Astrocyte of the hippocampus (primary cell): ENCODE measurements around the gene NR3C2.

Experiments used
- DNase-seq: peaks from one replicate; pipeline ENCODE4 v3.0.0; 2011; ENCODE audit warnings: low read depth, low spot score

The NR3C2 gene

DNA sequence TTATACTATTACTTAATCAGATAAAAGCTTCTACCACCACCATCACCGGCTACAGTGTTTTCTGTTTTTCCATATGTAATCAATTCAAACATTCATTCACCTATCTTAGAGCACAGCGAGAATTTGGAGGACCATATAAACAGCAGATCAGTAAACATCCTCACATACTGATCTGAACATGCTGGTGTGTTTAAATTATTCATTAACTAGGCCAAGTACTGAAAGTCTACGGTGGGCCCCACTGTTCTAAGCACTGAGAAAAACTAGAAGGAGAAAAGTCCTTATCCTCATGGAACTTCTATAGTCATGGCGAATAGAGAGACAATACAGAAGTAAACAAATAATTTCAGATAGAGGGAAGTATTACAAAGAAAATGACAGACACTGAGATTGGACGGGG lies 176.6 kb downstream of the NR3C2 start:
- DNase-seq = no peak

DNA sequence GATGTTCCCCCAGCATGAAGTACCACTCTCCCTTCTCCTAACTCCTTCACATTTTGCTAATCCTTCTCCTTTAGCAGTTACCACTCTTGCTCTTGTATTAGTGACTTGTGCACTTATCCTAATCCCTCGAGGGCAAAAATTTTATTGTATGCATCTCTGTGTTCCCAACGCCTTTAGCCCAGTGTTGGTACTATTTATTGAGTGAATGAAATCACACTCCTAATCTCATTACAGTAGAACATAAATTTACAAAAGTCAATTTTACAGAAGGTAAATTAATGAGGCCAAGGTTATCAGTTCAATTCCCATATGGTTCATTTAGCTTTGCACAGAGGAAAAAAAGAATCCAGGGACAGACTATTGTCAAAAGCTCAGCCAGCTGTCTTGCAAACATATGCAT lies 178.4 kb downstream of the NR3C2 start:
- no peak for DNase-seq

DNA sequence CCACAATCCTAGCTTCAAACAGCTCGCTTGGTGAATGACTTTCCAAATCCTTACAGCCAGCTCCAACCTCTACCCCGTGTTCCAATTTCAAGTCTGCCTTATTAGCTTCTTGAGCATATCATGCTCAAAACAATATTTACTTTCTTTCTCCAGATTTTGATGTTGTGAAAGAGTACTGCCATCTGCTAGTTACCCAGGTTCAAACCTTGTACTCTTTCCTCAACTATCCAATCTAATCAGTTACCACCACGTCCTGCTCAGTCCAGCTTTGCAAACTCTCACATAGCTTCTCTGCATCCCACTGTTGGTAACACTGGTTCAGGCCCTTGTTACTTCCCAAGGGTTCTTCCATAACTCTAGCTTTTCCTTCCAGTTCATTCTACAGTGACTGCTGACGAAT lies 179.1 kb downstream of the NR3C2 start:
- no peak for DNase-seq

DNA sequence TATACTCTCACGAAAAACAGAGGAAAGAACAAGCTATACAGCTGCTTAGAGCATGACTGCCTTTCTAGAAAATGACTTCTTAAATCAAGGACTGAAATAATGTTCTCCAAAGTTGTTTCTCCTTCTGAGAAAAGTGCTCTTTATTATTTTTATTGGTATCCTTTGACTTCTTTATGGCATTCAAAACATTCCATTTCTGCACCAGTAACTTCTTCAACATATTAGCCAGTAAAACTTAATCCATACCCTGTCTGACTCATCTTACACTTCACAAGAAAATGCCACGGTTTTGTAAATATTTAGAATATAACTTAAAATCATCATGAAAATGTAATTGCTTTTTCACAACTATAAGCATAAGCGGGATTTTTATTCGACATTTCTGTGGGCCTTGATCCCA lies 180.4 kb downstream of the NR3C2 start:
- DNase-seq = peak; percentile 31

DNA sequence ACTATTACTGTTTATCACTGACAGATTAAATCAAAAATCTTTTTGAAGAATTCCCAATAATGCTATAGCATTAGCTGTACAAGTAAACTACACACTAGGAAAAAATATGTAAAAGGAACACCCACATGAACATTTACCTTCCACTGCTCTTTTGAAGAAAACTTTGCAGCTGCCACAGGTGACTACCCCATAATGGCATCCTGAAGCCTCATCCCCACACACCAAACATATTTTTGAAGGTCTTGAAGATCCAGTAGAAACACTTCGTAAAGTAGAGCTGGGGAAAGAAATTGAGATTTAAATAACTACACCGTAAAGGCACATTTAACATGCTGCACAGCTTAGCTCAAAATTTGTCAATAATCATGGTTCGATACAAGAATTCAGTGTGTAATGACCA lies 182.4 kb downstream of the NR3C2 start:
- no peak for DNase-seq

DNA sequence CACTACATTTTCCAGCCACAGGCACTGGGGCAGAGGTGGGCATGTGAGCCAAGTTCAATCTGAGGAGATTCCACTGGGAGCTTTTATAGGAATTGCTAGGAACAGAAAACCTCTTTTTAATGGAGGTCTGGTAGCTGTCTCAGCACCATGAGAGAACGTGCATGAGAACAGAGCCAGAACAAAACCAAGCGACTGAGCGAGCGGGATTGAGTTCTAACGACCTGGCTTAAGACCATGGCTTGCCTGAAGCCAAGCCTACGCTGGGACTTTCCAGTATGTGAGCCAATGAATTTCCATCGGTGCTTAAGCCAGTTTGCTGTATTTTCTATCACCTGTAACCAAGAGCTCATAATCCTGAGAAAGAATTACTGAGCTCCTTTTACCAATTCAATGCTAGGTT lies 183.7 kb downstream of the NR3C2 start:
- peak; percentile 14 for DNase-seq

DNA sequence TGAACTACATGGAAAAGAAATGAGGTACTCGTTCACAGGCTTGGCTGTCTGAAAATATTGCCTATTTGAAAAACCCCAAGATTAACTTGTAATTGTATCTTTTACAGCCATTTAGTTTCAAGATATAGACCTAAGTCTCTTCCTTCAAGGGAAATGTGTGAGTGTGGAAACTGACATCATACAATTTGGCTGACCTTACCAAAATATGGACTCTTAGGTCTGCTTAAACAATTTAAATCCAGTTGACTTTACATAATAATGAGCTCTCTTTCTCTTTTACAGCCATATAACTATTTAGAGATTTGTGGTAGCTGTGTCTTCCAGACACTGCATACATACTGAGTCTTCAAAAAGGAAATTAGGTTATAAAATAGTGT lies 186.9 kb downstream of the NR3C2 start:
- no peak for DNase-seq

DNA sequence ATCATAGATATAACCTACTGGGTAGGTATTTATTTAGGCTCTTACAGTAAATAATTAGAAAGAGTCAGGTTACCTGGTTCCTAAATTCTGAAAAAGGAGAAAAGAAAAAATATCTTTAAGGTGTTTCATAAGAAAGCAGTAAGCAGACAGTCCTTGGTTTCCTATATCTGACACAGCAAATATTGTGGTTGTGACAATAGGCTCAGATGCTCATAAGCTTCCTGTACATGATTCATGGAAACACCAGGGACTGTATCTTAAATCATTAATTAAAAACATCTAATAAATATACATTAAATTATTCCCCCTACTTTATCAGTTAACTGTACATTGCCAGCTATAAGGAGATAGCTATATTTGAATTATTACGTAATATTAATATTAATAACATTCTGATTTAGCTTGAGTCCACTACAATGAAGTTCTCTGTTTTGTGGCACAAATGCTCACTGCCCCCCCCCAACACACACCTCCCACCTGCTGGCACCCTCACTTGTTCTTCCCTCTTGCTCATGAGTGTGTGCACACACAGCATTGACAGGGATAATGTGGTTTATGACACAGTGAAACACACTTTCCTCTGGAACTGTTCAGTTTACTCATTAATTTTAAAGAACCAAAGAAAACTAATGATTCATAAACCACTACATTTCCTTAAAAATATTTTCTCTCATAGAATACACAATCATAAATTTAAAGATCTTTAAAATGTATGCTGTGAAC lies 187.4 kb downstream of the NR3C2 start:
- DNase-seq = no peak

DNA sequence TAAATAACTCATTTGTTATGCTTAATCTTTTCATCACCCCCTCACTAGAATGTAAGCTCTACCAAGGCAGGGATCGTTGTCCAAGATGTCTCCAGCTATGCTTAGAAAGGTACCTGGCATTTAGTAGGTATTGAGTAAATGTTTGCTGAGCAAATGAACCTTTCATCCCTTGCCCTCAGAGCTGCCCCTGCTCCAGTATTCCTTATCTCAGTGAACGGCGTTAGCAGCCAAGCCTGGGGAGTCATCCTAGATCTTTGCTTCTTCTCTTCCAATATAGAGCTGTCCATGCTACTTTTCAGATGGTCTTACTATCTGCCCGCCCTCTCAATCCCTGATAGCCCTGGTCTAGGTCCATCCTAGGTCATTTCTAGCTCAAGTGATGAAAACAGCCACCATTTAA lies 188.4 kb downstream of the NR3C2 start:
- no peak for DNase-seq

DNA sequence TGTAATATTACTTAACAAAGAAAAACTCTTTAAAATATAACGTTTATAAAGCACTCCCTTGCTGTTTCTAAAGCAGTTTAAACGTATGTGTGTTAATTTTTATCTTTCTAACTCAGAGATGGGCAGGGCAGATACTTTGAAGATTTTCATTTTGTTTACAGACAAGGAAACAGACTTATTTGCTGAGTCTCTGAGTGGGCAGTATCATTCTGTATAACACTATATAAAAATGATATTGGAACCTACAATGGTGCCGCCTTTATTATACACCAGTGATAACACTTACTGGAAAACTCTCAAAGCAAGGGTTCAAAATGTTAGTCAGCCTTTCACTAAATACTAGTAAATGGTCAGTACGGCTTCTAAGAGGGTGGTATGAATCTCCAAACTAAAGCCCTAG lies 193.4 kb downstream of the NR3C2 start:
- no peak for DNase-seq

DNA sequence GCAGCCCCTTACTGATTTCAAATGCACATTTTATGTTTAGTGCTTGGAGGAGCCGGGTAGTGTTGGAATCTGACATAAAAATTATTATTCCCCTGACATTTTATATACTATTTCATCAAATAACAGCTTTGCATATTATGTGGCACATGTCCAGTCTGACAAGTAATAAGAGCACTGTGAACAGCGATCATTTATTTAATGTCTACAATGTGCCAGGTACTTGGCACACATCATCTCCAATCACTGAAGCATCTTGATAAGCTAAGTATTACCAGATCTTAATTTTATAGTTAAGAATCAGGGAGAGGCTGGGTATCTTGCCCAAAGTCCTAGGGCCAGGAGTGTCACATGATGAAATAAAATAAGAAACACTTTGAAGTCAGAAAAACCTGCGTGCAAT lies 197.2 kb downstream of the NR3C2 start:
- no peak for DNase-seq

DNA sequence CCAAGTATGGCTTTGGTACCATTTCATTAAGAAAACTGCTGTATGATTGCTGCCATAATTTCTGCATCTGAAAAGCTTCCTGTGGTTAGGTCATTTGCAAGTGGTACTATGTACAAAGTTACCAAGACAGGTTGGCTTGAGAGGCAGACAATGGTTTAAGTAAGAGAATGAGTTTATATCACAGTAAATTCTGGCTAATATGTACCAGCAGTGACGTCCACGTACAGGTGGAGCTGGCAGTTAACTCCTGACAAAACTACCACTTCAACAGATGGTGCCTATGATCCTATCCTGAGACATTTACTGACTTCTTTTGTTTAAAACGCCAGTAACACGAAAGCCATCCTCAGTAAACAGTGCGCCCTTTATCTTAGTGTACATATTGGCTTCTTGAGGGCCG lies 198.4 kb downstream of the NR3C2 start:
- no peak for DNase-seq

DNA sequence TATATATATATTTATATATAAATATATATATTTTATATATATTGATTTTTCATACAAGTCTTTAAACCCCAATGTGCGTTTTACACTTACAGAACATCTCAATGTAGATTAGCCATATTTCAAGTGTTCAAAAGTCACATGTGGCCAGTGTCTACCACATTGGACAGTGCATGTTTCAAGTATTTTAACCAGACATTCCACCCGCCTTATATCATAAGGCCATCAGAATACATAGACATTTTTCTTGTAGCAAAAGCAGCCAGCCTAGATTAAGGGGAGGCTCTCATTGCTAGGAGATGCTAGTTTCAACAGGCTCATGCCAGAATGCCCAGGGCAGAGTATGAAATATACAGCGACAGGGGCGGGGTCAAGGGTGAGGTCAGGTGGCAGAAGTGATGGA lies 202.0 kb downstream of the NR3C2 start:
- DNase-seq = no peak

DNA sequence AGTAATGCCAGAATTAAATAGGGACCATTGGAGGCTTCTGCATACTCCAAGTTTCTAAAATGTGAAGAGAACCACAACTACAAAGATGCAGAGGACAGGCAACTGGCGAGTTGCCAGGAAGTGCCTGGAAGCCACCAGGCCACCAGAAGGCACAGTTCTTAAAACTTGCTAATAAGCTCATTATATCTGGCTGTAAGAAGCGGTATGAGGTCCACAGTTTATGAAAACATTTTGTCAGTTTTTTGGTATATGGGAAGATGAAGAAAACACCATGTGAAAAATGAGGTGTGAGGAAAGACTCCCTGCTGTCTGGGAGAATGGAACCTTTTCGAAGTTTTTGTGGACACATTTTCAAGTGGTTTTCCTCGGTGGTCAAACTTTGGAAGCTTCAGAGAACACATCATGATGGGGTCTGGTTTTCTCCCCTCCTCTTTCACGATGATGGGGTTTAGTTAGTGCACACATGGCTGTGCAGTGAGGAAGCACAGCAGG lies 202.7 kb downstream of the NR3C2 start:
- no peak for DNase-seq

DNA sequence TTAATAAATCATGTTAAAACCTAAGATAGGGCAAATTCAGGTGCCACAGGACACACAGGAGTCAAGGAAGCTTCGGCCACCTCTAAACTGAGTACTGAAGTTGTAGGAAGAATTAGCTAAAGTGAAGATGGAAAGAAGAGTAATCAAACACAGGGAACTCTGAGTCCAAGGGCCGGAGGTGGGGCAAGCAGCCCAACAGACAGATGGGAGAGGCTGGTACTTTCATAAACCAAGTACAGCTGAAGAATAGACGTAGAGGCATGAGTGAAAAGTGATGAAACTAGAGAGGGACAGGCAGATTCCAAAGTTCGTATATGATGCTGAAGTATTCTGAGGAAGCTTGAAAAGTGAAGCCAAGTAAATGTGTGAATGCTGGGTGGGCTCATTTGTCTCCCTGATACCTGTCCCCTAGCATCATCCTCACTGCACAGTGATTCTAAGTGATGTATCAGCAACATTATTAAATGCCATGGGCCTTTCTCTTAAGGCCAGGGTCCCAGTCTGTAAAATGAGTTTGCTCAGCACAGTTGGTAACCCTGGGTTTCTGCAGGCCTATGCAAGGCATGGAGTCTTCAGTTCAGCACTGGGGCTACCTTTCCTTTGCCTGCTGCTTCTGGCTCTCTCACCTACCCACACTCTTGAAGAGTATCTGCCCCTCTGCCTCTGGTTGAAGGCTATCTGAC lies 203.3 kb downstream of the NR3C2 start:
- no peak for DNase-seq

DNA sequence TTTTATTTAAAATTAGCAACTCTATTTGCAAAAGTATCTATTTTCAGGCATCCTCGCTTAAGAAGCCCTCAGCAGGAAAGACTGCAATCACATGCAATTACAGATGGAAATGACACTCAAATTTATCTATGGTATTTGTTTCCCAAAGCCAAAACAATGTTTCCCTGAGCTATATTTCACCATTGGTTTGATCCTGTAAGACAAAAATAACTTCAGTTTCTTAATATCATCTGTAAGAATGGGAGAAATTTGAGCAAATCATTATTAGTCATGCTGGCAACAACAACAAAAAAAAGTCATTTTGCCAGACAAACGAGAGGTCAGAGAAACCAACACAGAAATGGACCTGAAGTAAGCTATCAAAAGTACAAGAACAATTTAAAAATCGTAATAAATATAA lies 204.1 kb downstream of the NR3C2 start:
- no peak for DNase-seq

DNA sequence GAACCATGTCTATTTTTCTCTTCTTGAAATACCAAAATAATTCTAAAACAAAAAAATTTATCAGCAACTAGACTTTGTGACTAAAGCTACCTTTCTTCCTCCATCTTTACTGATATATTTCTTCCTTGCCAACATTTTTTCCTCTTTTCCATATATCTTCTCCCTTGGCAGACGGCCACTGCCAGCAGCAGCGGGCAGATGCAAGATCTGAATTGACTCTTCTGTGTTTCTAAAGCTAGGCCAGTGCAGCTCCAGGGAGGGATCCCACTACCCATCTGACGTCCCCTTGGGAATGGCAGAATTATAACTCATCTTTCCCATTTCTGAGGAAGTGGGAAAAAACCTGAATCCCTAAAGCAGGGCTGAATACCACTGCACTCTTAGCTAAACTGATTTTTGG lies 206.4 kb downstream of the NR3C2 start:
- no peak for DNase-seq

DNA sequence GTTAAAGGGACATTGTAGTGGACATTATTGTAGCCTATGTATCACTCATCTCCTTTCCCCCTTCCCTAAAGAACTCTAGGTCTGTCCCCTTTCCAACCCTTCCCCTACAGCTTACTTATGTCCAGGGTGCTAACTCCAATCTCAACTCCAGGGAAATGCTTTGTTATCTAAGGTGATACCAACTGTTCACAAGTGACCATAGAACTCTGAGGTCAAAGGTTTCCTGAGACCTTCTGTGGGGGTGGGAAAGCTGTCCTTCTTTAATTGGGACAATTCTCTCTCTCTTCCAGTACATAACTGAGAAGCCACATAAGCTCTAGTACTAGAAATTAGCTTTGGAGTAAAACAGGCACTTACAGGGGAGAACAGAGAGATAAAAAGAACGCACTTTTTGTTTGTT lies 212.4 kb downstream of the NR3C2 start:
- DNase-seq = no peak

DNA sequence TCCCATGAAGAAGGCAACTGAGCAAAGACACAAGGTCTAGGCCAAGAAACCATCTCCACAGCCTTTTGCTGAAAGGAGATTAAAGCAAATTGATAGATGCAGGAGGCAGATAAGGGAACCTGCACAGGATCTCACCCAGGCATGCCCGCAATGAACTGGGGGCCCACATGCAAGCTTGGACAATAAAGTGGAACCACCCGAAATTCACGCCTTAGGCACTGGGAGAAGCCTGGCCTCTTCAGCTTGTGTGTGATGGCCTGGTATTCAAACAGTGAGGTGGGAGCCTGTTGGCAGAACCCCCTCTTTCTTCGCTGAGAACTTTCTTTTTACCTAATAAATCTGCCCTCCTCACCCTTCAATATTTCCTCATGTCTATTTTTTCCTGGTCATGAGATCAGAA lies 213.2 kb downstream of the NR3C2 start:
- DNase-seq = no peak

DNA sequence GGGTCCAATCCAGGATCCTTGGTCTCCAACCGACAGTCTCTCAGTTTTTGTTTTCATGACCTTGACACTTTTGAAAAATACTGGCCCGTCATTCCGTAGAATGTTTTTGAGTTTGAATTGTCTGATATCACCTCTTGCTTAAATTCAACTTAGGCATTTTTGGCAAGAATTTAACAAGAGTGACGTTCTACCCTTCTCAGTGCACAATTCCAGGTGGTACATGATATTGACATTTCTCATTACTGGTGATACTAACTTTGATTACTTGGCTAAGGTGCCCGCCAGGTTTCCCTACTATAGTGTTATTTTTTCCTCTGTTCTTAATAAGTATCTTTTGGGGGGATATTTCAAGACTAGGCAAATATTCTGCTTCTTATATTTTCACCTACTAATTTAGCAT lies 215.1 kb downstream of the NR3C2 start:
- no peak for DNase-seq

DNA sequence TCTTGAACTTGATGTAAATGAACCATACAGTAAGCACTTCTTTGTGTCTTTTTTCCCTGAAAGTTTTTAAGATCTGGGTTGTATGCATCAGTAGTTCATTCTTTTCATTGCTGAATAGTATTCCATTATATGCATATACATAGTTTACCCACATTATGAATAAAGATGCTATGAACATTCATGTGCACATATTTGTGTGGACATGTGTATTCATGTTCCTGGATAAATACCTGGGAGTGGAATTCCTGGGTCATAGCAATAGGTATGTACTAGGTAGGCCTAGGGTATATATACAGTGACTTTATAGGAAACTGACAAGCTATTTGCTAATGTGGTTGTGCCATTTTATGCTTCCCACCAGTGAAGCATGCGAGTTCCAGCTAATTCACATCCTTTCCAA lies 215.9 kb downstream of the NR3C2 start:
- no peak for DNase-seq

DNA sequence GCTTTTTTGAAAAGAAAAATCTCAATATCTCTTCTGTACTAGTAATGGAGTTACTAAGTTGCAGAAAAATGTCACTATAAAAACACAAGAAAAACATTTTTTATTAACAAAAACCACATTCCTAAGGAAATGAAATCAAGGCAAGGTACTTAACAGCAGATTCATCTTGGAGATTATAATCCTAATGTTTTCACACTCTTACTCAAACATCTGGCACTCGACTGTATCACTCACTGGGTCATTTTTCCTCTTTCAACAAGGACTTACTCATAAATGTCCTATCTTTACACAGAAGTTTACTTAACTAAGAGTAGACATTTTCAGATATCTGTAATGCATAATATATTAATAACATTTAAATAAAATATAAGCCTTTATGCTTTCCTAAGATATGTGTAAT lies 216.6 kb downstream of the NR3C2 start:
- no peak for DNase-seq

DNA sequence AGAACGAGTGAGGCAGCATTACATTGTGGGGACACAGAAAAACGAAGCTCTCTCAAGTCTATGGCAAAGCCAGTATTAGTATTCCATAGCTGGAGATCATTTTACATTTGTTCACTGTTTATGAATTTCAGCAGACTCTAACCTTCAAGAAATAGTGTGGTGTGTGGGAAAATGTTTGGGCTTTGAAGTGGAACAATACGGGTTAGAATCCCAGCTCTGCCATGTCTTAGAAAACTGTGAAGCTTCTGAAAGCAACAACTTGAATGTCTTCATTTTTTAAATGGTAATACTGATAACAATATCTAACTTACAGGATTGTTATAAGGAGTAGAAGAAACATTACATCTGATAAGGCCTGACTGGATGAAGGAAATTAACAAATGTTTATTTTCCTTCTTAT lies 217.7 kb downstream of the NR3C2 start:
- DNase-seq = no peak
